Measurements from ENCODE around the gene DGCR2.
"Not testable (repeated sequence)": the region's sequence is repeated elsewhere in the genome, so short reads cannot be mapped to it uniquely, and the experiment has no call there.

The DGCR2 gene

GRCh38 chr22:19079691-19080090, 42.5 kb downstream of the DGCR2 start:
- DNase-seq, result no peak

GRCh38 chr22:19075404-19075803, 46.8 kb downstream of the DGCR2 start:
- DNase-seq, result no peak

- not testable (repeated sequence) for DNase-seq
These were observed 49.4 kb downstream of the DGCR2 start for GRCh38 chr22:19072853-19073252.

- DNase-seq, result no peak
These were observed 51.6 kb downstream of the DGCR2 start for GRCh38 chr22:19070397-19071169.

- DNase-seq, result no peak
These were observed 52.8 kb downstream of the DGCR2 start for GRCh38 chr22:19069451-19069850.

- no peak for DNase-seq
These were observed 53.4 kb downstream of the DGCR2 start for GRCh38 chr22:19068784-19069271.

GRCh38 chr22:19067696-19068348, 54.4 kb downstream of the DGCR2 start:
- no peak for DNase-seq

GRCh38 chr22:19066531-19067271, 55.5 kb downstream of the DGCR2 start:
- DNase-seq, result no peak

GRCh38 chr22:19065929-19066328, 56.3 kb downstream of the DGCR2 start:
- DNase-seq, result no peak

GRCh38 chr22:19065298-19065859, 56.8 kb downstream of the DGCR2 start:
- no peak for DNase-seq

GRCh38 chr22:19064354-19065054, 57.7 kb downstream of the DGCR2 start:
- DNase-seq, result no peak

- DNase-seq, result no peak
These were observed 58.4 kb downstream of the DGCR2 start for GRCh38 chr22:19063581-19064353.

GRCh38 chr22:19062943-19063308, 59.3 kb downstream of the DGCR2 start:
- no peak for DNase-seq

GRCh38 chr22:19062139-19062942, 59.9 kb downstream of the DGCR2 start:
- no peak for DNase-seq

GRCh38 chr22:19061471-19062138, 60.6 kb downstream of the DGCR2 start:
- DNase-seq, result no peak

GRCh38 chr22:19060356-19061009, 61.7 kb downstream of the DGCR2 start:
- no peak for DNase-seq

- DNase-seq, result no peak
These were observed 62.5 kb downstream of the DGCR2 start for GRCh38 chr22:19059481-19060278.

GRCh38 chr22:19058713-19059451, 63.3 kb downstream of the DGCR2 start:
- DNase-seq, result no peak
